HG03457 (cell line): ENCODE results near the gene PLA2G2F.
"Not testable (repeated sequence)": the region's sequence is repeated elsewhere in the genome, so short reads cannot be mapped to it uniquely, and the experiment has no call there.

Source experiments
- ATAC-seq: cut with Tn5 transposase; IDR thresholded peaks from one replicate; pipeline ENCODE4 v1.9.1; 2021; ENCODE audit warnings: moderate number of reproducible peaks; ENCODE audit not compliant: unreplicated experiment

PLA2G2F gene

GRCh38 chr1:20114021-20114648 lies 25.0 kb upstream of the PLA2G2F start:
- ATAC-seq = no peak

DNA sequence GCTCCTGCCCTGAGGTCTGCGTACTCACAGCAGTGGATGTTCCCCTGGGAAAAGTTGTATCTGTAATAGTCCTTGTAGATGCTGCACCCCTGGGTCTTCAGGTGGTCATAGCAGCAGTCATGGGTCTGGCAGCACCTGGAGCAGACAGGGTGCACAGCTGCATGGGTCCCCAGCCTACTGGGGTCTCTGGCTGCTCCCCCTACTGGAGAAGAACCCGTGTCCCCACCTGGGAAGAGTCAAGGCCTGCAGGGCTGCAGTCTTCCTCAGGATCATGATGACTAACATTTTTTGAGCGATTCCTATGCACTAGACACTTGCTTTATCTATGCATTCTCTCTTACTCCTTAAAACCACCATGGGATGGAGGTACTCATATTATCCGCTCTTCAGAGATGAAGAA lies 23.6 kb upstream of the PLA2G2F start:
- no peak for ATAC-seq

DNA sequence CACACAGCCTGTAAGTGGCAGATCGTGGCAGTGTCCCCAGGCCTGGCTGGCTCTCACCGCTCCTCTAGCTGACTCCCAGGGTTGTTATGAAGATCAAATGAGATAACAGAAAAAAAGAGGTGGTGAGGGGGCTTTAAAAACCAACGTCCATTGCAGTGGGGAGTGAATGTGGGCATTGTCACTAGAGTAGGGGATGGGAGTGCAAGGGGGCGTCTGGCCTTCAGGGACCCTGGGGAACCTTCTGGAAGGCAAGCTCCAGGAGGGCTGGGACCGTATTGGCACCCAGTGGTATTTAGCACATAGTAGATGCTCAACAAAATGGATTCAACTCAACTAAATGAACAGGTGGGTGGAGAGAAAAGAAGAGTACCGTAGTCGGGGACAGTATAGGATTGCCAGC lies 23.2 kb upstream of the PLA2G2F start:
- no peak for ATAC-seq

DNA sequence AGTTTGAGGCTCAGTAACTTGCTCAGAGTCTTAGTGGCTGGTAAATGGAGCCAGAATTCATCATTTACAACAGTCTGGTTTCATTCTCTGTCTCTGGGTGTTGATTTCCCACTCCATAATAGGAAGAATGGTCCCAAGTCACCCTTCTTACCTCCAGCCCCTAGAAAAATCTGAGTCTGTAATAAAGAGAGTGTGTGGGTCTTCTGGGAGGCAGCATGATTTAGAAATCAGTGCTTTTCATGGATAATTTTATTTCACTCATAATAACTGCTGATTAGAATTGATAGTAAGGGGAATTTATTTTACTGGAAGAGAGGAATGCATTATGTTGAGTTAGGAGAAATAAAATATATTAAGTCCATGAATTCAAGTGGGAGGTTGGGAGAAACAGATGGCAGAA lies 21.9 kb upstream of the PLA2G2F start:
- ATAC-seq = no peak

DNA sequence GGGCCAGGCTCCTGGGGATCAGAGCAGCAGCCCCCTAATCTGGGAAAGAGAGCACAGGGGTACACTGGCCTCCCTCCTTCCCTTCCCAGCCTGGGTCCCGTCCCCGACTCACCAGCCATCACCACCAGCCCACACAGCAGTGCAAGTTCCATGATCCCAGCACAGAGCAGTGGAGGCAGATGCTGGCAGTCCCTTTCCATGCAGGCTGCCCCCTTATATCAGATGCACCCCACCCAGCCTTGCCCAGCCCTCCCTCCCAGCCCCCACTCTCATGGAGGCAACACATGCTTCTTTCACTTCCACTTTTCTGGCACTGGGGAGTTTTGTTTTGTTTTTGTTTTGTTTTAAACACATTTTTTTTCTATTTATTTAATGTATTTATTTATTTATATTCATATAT lies 19.8 kb upstream of the PLA2G2F start, which contains the start of gene PLA2G2D:
PLA2G2D (minus strand) TSS at position 190 of the 400 bp plus-strand sequence; CDS start at position 152, 38 bp downstream.
- ATAC-seq = no peak

DNA sequence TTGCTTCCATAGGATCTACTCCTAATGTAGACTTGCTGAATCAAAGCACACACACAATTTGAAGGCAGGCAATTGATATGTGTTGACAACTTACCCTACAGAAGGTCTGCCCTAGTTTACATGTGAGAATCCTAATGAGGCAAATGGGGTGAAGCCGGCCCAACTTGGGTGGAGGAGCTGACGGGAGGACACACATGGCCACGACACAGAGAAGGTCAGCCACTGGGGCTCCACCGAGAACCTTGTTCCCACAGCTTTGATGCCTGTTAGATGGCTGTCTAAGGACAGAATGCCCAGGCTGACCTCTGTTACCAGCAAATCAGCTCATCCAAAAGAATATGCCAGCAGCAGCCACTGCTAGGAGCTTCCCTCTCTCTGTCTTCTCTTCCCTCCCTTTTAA lies 18.3 kb upstream of the PLA2G2F start:
- no peak for ATAC-seq

GRCh38 chr1:20123722-20124455 lies 15.2 kb upstream of the PLA2G2F start:
- no peak for ATAC-seq

GRCh38 chr1:20124456-20125057 lies 14.6 kb upstream of the PLA2G2F start:
- ATAC-seq = no peak

DNA sequence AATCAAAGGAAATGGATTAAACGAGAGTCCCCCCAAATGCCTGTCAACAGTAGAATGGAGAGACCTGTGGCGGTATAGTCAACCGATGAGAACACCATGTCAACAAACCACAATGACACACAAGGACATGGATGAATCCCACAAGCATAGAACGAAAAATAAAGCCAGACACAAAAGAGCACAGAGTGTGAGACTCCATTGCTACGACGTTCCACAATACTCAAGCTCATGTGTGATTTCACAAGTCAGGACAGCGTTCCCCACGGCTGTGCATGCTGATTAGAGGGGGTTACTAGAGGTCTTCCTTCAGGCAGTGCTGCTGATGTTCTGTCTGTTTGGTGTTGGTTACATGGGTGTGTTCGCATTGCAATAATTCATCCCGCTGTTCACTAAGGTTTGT lies 14.0 kb upstream of the PLA2G2F start:
- ATAC-seq = no peak

DNA sequence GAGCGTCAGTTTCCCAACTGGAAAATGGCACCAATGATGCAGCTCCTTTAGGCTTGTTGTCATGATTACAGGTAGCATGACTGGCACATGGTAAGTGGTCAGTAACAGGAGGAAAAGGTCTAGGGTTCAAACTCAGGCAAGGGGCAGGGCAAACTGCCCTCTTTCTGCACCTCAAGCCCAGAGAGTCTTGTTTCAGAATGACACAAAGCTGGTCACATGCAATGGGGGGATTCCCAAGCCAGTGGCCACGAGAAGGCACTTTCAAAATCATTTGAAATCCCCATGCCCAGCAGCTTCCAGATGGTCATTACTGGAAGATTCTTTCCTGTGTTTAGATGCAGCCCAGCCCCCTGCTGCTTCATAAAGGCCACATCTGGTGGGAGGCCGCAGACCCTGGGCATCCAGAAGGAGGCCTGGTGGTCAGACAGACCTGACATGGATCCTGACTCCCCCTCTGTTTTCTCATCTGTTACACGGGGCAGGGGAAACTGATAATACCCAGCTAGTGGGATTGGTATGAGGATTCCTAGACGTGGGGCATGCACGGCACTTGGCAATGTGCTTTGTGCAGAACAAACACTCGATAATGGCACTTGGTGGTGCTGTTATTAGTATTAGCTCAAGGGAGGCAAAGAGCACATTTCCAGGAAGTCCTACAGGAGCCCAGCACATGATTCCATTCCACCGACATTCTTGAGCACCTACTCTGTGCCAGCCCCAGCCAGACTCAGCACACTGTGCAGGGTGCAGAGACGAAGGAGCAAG lies 12.9 kb upstream of the PLA2G2F start:
- no peak for ATAC-seq

- ATAC-seq = no peak
Measured at GRCh38 chr1:20126806-20127440, 12.2 kb upstream of the PLA2G2F start.

- not testable (repeated sequence) for ATAC-seq
Measured at GRCh38 chr1:20130518-20130917, 8.6 kb upstream of the PLA2G2F start.

DNA sequence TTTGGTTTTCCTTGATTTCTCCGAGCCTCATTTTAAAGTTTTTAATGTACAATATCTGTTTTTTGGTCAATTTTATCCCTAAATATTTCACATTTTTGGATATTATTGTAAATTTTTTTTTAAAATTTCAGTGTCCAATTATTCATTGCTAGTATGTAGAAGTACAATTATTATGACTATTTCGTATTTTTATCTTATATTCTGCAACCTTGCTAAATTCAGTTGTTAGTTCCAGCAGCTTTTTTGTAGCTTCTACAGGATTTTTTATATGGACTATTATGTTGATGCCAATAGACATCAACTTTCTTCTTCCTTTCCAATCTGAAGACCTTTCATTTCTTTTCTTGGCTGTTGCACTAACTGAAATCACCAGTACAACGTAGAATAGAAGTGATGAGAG lies 4.1 kb upstream of the PLA2G2F start:
- ATAC-seq = no peak

- ATAC-seq = no peak
Measured at GRCh38 chr1:20136249-20136648, 2.9 kb upstream of the PLA2G2F start.

DNA sequence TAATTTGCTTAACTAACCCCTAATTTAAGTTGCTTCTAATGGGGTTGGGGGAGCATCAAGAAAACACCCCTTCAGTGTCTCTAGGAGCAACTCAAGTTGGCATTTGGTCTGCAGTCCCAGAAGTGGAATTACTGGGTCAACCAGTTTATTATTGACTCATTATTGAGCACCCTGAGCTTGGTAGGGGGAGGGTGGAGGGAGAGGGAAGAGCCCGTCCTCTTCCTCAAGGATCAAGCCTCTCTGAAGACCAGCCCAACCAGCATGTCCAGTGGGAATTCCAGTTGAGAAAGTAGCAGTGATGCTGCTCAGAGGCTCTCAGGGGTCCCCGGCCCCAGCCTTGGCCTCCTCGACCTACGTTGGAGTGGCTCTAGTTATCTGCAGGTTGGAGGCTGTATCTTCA lies 2.1 kb upstream of the PLA2G2F start:
- no peak for ATAC-seq

DNA sequence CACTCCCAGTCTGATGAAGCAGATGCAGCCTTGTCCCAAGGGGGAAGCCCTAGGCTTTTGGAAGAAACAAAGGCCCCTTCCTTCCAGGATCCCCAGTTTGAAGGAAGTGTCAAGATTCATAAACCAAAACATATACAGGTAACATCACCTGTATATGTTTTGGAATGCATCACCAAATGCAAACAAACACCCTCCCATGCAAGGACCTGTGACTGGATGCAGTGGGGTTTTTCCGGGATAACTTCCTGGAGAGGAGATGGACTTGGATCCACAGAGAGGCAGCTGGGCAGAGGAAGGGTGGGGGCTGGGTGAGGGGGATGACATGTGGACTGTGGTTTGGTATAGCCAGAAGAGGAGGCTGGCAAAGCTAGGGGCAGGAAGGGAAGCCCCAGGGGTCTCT lies 1.5 kb upstream of the PLA2G2F start:
- ATAC-seq = no peak

DNA sequence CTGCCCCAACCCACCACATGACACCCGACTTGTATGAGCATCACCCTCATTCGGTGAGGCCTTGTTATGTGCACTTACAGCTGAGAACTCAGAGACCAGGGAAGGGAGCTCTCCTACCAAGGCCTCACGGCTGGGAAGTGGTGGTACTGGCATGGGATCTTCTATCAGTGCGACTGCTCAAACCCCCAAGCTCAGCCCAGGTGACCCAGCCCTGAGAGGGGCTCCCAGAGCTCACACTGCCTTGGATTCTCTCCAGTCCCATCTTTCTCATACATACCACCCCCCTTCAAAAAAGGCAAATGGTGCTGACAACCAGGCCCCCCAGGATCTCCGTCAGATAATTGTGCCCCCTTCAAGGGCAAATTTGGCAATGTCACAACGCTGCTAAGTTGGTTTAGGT lies 777 bp upstream of the PLA2G2F start:
- ATAC-seq = no peak

GRCh38 chr1:20139776-20140612 lies 871 bp downstream of the PLA2G2F start:
- ATAC-seq = no peak

DNA sequence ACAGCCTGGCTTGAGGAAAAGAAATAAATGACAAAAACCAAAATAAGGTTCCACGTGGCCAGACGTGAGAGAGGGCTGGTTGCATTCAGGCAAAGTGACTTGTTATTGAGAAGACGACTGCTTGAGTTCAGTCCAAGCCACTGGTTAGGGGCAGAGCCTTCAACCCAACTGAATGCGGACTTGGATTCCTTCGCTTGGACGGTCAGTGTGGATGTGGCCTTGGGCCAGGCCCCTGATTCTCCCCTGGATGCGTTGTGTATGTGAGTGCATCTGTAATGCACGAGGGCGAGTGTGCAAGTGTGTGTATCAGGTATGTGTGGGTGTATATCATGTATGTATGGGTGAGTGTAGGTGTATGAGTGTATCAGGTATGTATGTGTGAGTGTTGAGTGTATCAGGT lies 1.9 kb downstream of the PLA2G2F start:
- no peak for ATAC-seq

GRCh38 chr1:20141466-20141865 lies 2.3 kb downstream of the PLA2G2F start:
- ATAC-seq = no peak
